IPS DF 4.7 (cell line): ENCODE measurements around the gene LIME1.

Experiments used
- DNase-seq: peaks from one replicate; pipeline ENCODE4 v3.0.0-alpha.2; 2013; ENCODE audit warnings: low spot score; ENCODE audit errors: extremely low read depth

Gene LIME1

DNA sequence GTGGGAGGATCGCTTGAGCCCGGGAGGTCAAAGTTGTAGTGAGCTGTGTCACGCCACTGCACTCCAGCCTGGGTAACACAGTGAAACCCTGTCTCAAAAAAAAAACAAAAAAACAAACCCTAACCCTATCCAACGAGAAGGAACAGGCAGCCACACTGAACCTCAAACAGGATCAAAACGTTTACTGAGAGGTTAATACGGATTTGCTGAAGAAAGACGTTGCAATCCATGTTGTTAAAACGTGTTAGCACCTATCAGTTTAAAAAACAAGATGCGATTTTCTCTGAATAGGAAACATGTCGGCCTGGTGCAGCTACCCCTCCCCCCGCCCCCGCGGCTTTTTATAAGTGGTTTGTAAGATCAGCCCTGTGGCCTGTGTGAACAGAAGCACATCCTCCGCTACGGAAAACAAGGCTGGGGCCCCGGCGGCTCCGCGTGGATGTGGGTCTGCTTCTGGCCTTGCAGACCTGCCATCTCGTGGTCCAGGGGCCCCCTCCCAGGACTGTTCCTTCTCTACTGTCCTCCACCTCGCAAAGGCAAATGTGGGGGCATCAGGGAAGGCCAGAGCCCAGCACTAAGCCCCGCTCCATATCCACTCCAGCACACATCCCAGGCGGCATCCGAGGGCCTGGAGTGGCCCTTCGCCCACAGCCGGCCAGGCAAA, 14.5 kb downstream of the LIME1 start:
- DNase-seq = no peak

- DNase-seq = no peak
Measured at GRCh38 chr20:63751471-63752271, 15.2 kb downstream of the LIME1 start.

- DNase-seq = no peak
Measured at GRCh38 chr20:63752411-63753101, 16.1 kb downstream of the LIME1 start.

DNA sequence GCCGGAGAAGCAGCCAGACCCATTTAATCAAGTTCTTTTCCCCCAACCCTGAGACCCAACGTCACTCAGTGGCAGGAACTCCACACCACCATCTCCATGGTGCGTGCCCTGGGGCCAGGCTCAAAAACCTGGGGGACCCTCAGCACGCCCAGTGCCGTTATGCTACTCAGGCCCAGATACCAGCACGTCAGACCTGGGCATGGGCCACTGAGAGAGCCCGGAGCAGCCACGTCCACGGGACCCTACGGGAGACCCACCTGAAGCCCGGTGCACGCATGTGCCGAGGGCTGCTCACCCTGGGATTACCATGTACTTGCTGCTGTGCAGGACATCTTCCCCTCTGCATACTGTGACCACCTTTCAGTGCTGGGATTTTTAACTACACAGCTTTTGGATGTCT, 16.9 kb downstream of the LIME1 start:
- DNase-seq = no peak

GRCh38 chr20:63754008-63754407, 17.5 kb downstream of the LIME1 start:
- no peak for DNase-seq

- DNase-seq = no peak
Measured at GRCh38 chr20:63755933-63756647, 19.6 kb downstream of the LIME1 start.

DNA sequence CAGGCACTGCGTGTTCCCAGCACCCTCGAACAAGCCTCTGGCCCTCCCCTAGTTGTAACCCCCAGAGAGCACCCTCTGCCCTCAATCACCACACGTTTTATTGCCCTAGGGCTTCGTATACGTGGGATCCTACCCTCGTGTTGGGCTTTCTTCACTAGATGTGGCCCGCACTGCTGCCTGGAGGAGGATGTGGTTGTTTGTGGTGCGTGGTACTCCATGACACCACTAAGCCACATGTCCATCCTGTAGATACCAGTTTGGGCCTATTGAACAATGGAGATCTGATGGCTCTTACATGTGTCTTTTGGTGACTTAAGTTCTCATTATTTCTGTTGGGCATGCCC, 20.2 kb downstream of the LIME1 start:
- no peak for DNase-seq

DNA sequence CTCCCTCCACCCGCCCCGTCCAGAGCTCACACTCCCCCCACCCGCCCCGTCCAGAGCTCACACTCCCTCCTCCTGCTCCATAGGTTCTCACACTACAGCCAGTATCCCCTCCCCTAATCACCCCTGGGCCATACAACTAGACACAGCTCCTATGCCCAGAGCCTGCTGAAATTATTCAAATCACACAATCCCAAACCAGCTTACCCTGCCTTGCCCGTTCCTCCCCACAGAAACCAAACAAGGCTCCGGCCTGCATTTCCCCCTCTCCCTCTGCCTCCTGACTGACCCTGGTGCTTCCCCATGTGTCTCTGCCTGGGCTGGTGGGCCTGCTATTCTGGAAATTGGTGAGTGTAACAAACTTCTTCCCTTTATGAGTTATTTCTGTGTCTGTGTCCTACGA, 21.7 kb downstream of the LIME1 start:
- DNase-seq = no peak

GRCh38 chr20:63759377-63759901, 23.0 kb downstream of the LIME1 start:
- no peak for DNase-seq

DNA sequence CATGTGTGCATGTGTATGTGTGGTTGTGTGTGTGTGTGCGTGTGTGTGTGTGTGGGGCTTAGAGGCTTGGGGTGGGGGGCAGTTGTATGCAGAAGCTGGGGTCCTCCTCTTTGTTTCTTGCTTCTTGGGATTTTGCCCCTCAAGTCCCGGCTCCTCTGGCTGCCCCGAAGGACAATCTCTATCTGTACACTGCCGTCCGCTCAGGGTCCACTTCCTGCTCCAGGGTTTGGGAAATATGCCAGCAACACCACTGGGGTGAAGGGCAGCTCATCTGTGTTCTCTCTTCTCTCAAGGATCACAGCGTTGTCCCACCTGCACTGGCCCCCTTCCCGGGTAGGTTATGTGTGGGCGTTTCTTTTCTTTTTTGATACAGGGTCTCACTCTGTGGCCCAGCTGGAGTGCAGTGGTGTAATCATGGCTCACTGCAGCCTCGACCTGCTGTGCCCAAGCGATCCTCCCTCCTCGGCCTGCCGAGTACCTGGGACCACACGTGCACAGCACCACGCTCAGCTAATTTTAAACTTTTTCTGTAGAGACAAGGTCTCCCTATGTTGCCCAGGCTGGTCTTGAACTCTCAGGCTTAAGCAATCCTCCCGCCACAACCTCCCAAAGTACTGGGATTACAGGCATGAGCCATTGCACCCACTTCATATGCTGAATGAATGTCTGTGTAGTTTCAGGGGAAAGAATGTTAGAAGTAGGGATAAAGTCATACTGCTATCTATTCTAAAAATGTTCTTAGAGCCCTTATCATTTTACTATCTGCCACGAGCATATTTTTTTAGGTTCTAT, 28.8 kb downstream of the LIME1 start:
- no peak for DNase-seq

DNA sequence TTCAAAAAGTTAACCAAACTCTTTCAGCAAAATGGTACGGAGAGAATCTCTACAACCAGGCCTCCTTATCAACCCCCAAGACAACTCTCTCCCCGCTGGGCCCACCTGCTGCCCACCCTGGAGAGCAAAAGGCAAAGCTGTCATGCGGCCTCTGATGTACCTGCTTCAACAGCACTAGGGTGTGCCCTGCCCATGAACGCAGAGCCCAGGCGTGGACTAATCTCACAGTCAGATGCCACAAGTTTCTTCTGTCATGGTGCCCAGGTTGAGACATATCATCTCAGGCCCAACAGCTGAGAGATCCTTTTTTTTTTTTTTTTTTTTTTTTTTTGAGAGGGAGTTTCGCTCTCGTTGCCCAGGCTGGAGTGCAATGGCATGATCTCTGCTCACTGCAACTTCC, 29.4 kb downstream of the LIME1 start:
- DNase-seq = no peak

GRCh38 chr20:63766695-63767426, 30.4 kb downstream of the LIME1 start:
- DNase-seq = no peak

DNA sequence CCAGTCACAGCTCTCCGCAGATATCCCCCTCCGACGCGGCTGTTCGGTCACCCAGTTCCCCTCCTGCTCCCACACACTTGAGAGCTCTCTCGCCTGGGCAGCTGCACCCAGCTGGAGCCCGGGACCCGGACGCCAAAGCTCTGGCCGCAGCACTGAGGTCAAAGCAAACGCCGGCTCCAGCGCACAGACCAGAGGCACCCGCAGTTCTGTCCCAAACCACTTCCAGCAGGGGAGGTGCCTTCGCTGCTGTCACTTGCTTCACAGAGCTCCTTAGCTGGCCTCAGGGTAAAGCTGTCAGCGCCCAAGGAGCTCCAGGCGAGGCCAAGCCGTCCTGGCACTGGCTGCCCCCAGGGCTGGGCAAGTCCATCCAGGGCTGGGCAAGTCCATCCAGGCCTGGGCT, 31.0 kb downstream of the LIME1 start:
- no peak for DNase-seq

DNA sequence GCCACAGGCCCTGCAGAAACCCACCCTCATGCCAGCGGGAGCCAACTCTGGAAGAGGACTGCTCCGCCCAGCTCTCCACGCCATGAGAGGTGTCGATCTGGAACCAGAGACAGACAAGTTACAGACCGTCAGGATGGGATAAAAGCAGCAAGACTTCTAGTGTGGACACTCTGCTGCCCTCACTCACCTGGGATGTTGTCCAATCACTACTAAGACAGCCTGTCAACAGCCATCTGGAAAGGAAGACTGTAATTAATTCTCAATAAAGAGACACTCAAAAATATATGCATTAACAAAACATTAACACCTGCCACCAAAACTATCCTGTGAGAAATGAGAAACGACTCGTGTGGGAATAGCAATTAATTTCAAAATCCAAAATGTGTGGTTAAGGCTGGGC, 31.4 kb downstream of the LIME1 start:
- no peak for DNase-seq

DNA sequence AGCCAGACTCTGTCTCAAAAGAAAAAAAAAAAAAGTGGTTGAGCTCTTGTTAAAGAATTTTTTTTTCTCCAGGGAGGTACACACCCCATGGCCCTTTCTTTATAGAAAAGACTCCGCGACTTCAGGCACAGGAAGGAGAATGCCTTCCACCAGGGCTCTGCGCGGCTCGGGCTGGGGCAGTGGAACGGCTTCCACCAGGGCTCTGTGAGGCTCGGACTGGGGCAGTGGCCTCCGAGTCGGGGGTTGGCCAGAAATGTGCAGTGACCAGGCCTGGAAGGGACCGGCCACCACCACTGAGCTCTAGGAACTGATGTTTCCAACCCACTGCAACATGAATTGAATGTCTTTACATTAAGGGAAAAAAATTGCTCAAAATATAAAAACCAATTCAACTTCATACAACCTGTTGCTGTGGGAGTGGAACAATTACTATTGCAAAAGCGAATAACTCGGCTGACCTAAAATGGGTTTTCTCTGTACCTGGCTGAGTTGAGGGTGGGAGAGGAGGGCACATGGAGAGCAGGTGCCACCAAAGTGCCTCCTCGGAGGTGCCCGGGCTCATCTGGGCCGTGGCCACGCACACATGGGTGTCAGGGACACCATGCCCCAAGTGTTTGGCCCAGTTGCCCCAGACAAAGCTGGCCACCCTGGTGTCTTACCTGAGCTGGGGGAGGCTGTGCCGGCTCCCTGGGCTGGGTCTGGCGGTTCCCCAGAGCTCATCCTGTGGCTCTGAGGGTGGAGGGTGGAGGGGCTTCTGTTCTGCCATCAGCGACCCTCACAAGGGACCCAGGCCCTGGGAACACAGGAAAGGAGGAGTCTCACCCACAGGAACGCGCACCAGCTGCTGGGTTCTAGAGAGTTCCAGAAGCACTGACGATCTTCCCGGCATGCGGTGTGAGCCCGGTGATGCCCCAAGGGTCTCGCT, 32.4 kb downstream of the LIME1 start:
- no peak for DNase-seq

DNA sequence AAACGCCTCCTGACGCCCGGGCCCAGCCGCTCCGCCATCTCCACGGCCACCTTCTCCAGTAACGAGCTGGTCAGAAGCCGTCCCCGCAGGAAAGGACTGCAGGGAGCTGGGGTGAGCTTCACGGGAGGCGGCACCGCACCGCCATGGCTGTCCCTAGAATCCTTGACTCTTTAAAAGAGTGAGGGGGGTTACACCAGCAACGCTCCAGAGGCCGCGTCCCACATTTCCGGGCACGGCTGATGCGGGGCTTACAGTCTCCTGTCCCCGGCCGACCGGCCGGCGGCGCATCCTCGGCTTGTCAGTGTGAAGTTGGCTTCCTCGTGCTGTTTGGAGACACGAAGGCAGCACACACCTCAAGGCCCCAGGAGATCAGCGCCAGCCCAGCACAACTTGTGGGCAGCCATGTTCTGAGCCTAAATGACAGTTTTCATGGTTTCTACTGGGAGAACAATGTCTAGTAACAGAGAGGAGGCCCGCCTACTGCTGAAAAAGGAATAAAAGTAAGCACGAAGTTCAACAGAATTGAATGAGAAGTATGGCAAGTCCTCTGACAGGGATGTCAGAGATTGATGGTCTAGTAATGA, 33.5 kb downstream of the LIME1 start:
- no peak for DNase-seq

DNA sequence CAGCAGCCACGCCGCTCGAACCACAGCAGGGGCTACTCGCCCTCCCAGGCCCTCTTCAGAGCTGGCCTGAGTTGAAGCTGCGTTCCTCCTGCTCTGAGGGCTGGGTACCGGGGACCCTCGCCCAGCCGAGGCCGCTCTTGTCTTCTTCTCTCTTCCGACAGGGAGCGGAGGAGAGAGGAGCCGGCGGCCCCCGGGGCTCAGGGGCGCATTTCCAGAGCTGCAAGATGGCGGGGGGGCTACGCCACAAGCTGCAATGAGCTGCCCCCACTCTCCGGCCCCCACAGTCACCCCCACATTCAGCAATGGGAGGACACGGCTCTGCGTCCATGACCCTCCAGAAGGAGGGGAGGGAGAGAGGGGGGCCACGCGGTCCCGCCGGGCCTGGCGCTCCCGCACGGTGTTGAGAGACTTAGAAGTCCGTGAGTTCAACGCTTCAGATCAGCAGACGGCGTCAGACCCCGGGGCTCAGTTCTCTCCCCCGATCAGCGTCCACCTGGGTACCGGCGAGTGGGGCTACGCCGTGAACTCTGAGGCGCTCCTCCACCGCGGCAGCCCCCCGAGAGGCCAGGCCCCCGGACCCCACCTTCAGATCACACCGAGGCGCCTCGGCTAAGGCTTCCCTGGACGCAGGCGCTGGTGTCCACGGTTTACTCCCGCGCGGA, 34.7 kb downstream of the LIME1 start:
- no peak for DNase-seq
